Esophagus muscularis mucosa (tissue), 4 donors: ENCODE results near the gene HAUS5.

Source experiments
- EP300 ChIP-seq: sonication (generic); formaldehyde crosslinking; IDR thresholded peaks from one replicate; pipeline ENCODE4 v1.6.1; 2017; ENCODE audit warnings: antibody characterized with exemption
- POLR2A ChIP-seq: fragments of 450-650 bp; IDR thresholded peaks from one replicate; pipeline ENCODE4 v1.6.1; 2017; ENCODE audit warnings: antibody characterized with exemption, moderate library complexity, mild to moderate bottlenecking, low read depth
- TF ChIP-seq, protein P1 (sequence below), 3 experiments: fragments of 200-600 bp in 2 of 3; fragments of 450-650 bp in 1 of 3; sonication (generic) in 2 of 3; IDR thresholded peaks; one replicate each; pipeline ENCODE4 v1.5.1; 2017 to 2019; ENCODE audit warnings: antibody characterized with exemption in 3 of 3, mild to moderate bottlenecking in 2 of 3, moderate library complexity in 1 of 3

DNA sequence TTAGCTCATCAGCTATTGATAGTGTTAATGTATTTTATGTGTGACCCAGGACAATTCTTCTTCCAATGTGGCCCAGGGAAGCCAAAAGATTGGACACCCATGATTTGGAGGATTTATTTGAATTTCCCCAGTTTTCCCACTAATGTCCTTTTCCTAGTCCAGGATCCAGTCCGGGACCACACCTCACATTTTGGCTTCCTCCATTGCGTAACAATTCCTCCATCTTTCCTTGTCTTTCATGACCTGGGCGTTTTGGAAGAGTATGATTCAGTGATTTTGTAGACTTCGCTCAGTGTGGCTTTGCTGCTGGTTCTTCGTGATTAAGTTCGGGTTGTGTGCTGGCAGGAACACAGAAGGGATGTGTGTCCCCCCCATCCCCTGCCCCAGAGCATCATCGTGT, 45.8 kb upstream of the HAUS5 start:
- TF ChIP-seq EP300 (no peak), POLR2A (no peak)
- TF ChIP-seq, protein P1, sequence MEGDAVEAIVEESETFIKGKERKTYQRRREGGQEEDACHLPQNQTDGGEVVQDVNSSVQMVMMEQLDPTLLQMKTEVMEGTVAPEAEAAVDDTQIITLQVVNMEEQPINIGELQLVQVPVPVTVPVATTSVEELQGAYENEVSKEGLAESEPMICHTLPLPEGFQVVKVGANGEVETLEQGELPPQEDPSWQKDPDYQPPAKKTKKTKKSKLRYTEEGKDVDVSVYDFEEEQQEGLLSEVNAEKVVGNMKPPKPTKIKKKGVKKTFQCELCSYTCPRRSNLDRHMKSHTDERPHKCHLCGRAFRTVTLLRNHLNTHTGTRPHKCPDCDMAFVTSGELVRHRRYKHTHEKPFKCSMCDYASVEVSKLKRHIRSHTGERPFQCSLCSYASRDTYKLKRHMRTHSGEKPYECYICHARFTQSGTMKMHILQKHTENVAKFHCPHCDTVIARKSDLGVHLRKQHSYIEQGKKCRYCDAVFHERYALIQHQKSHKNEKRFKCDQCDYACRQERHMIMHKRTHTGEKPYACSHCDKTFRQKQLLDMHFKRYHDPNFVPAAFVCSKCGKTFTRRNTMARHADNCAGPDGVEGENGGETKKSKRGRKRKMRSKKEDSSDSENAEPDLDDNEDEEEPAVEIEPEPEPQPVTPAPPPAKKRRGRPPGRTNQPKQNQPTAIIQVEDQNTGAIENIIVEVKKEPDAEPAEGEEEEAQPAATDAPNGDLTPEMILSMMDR (IDR thresholded peaks at IDR 0.05) = no peak
